Body of pancreas (tissue), 4 donors: Measurements from ENCODE around the gene RTL10.

ENCODE experiments used
- POLR2A ChIP-seq, 3 donors: fragments of 450-650 bp; IDR thresholded peaks; one replicate each; pipeline ENCODE4 v1.6.1; 2016; ENCODE audit warnings: antibody characterized with exemption in 3 of 3, mild to moderate bottlenecking in 2 of 3
- TF ChIP-seq, protein P1 (sequence below), 7 experiments: fragments of 450-650 bp in 4 of 7; fragments of 200-600 bp in 3 of 7; sonication (generic) in 3 of 7; IDR thresholded peaks; one replicate each; pipeline ENCODE4 v1.5.1; 2016 to 2019; ENCODE audit warnings: antibody characterized with exemption in 7 of 7

DNA sequence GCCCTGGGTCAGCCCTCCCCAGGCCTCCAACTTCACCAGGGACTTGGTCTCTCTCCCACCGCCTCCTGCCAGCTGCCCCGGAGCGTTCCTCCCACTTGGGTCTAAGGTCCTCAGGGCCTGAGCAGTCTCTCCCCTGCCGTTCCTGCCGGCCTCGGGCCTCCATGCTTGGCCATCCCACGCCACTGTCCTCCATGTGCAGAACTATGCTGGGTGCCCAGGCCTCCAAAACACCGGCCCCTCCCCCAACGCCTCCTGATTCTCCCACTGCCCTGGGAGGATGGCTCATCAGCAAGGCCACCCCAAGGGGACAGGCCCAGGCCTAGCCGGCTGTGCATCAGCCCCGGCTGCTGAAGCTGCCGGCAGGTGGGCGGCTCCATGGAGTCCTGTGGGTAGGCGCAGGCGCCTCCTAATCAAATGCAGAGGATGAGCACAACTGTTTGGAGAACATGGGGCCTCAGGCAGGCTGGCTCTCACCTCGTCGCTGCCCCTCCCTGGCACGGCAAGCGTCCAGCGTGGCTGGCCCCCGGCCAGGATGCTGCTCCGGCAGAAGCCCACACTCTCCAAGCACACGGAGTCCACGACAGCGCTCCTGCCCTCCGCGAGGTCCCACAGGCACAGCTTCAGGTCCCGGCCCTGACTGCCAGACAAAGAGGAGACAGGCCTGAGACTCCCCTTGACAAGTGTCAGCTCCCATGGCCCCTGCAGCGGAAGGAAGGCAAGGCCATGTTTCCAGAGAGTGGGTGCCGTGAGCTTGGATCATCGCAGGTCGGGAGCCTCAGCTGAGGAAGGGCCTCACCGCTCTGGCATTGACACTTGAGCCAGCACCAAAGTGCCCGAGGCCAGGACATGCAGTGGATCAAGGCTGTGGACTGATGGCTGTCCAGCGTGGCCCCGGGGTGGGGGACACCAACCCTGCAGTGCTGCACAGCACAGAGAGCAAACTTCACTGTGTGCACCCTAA lies 42.6 kb downstream of the RTL10 start:
- TF ChIP-seq, protein P1, sequence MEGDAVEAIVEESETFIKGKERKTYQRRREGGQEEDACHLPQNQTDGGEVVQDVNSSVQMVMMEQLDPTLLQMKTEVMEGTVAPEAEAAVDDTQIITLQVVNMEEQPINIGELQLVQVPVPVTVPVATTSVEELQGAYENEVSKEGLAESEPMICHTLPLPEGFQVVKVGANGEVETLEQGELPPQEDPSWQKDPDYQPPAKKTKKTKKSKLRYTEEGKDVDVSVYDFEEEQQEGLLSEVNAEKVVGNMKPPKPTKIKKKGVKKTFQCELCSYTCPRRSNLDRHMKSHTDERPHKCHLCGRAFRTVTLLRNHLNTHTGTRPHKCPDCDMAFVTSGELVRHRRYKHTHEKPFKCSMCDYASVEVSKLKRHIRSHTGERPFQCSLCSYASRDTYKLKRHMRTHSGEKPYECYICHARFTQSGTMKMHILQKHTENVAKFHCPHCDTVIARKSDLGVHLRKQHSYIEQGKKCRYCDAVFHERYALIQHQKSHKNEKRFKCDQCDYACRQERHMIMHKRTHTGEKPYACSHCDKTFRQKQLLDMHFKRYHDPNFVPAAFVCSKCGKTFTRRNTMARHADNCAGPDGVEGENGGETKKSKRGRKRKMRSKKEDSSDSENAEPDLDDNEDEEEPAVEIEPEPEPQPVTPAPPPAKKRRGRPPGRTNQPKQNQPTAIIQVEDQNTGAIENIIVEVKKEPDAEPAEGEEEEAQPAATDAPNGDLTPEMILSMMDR (IDR thresholded peaks at IDR 0.05): no peak
- no peak for TF ChIP-seq POLR2A (IDR thresholded peaks at IDR 0.05)
